ENCODE measurements around the gene PPP4R3A. TPM values are rescaled to one million over a fixed set of nuclear protein-coding genes. Genes with fewer than 3 reads are reported as not detected.
"Not testable (repeated sequence)": the region's sequence is repeated elsewhere in the genome, so short reads cannot be mapped to it uniquely, and the experiment has no call there.

Gene PPP4R3A
- total RNA-seq, 1 donor from 2014 or later: 141 TPM

DNA sequence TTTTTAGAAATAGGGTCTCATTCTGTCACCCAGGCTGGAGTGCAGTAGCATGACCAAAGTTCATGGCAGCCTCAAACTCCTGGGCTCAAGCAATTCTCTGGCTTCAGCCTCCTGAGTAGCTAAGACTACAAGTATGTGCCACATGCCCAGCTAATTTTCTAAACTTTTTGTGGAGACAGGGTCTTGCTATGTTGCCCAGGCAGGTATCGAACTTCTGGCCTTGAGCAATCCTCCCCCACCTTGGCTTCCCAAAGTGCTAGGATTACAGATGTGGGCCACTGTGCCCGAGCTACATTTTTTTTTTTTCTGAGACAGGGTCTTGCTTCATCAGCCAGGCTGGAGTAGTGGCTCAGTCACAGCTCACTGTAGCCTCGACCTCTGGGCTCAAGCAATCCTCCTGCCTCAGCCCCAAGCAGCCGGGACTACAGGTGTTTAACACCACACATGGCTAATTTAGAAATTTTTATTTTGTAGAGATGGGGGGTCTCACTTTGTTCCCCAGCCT is 7.1 kb downstream of the PPP4R3A start:
- Mint-ChIP-seq H3K27me3 (no peaks in the 10 kb centered on the region), H3K4me3 (no peak overlapping the region), H3K27ac (no peak overlapping the region), H3K4me1 (peaks cover 74% of the 10 kb centered on the region), H3K9me3 (no peaks in the 10 kb centered on the region), H3K36me3 (ENCODE audit: low read depth) (peaks cover 57% of the 10 kb centered on the region)
- intact Hi-C loops (cut with micrococcal nuclease): no loop called here
- no peak for ATAC-seq (ENCODE audit: low read depth)
- TF ChIP-seq, protein P1, sequence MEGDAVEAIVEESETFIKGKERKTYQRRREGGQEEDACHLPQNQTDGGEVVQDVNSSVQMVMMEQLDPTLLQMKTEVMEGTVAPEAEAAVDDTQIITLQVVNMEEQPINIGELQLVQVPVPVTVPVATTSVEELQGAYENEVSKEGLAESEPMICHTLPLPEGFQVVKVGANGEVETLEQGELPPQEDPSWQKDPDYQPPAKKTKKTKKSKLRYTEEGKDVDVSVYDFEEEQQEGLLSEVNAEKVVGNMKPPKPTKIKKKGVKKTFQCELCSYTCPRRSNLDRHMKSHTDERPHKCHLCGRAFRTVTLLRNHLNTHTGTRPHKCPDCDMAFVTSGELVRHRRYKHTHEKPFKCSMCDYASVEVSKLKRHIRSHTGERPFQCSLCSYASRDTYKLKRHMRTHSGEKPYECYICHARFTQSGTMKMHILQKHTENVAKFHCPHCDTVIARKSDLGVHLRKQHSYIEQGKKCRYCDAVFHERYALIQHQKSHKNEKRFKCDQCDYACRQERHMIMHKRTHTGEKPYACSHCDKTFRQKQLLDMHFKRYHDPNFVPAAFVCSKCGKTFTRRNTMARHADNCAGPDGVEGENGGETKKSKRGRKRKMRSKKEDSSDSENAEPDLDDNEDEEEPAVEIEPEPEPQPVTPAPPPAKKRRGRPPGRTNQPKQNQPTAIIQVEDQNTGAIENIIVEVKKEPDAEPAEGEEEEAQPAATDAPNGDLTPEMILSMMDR (IDR thresholded peaks at IDR 0.05): no peak
- ChIA-PET CTCF (no interaction called here), POLR2A (no interaction called here)
- DNase-seq: no peak

DNA sequence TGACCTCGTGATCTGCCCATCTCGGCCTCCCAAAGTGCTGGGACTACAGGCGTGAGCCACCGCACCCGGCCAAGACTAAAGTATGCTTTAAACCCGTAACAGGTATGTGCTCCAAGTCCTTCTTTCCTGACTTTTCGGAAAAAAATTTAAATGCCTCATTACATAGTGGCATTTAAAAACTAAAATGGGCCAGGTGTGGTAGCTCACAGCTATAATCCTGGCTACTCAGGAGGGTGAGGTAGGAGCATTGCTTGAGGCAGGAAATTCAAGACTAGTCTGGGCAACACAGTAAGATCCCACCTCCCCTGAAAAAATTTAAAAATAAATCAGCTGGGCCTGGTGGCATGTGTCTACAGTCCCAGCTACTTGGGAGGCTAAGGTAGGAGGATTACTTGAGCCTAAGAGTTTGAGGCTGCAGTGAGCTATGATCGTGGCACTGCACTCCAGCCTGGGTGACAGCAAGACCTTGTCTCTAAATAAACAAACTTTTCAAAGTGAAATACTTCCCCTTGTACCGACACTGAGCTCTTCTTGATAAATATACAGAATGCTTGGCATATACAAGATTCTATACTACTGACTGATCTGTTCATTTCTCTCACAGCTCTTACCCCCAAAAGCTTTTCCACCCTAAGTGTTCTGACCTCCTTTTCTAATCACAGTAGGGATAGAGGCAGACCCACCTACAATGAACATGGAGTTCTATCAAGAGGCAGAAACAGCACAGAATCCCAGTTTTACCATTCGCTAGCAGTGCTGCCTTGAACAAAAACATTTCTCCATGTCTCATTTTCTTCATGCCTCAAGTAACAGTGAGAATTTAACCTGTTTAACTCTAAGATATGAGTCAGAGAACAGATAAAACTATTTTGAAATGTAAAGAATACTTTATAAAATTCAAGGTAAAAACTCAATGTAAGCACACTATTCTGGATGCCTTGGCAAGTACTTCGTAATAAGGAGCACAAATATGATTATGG is 7.9 kb downstream of the PPP4R3A start:
- H3K9me3 Mint-ChIP-seq: no peaks in the 10 kb centered on the region
- H3K36me3 Mint-ChIP-seq (ENCODE audit: low read depth): peaks cover 61% of the 10 kb centered on the region
- no peak overlapping the region for H3K4me3 Mint-ChIP-seq
- TF ChIP-seq, protein P1 (IDR thresholded peaks at IDR 0.05): no peak
- POLR2A ChIA-PET: interaction anchor here (0.7 kb wide), 1 partner anchor 193 kb away, joined by 3 read pairs; no protein-coding TSS in a partner anchor
- no peaks in the 10 kb centered on the region for H3K27me3 Mint-ChIP-seq
- DNase-seq: no peak
- intact Hi-C loops (cut with micrococcal nuclease): no loop called here
- H3K27ac Mint-ChIP-seq: no peak overlapping the region
- peaks cover 78% of the 10 kb centered on the region for H3K4me1 Mint-ChIP-seq
- CTCF ChIA-PET: no interaction called here
- ATAC-seq (ENCODE audit: low read depth): no peak

DNA sequence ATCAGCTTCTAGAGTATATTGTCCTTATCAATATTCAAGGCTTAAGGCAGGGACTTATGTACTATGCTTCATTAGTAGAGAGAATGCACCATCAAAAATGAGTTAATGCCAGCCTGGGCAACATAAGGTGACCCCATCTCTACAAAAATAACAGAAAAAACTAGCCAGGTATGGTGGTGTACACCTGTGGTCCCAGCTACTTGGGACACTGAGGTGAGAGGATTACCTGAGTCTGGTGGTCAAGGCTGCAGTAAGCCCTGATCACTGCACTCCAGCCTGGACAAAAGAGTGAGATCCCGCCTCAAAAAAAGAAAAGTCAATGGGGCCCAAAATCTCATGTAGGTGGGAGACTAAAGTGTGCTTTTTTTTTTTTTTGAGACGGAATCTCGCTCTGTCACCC is 8.8 kb downstream of the PPP4R3A start:
- Mint-ChIP-seq H3K27ac (no peak overlapping the region), H3K36me3 (ENCODE audit: low read depth) (peaks cover 56% of the 10 kb centered on the region)
- CTCF ChIA-PET: no interaction called here

DNA sequence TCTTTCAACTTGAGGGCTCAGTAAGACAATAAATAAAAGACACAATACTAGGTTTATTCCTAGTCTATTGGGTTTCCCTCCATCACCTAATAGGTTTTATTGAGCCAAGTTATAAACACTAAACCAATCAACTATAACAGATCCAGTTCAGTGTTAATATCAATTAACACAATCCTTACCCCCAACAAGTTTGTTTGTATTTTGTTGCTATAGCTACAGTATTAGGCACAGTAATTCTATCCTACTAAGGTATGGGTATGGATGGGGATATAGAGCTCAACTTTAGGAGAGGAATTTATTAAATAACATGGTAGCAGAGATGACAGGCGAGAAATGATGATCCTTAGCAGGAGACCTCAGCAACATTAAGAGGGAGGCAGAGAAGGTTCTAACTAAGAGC is 13.3 kb downstream of the PPP4R3A start:
- Mint-ChIP-seq H3K4me3 (peak overlapping the region; percentile 12), H3K27ac (peak overlapping the region; percentile 83), H3K9me3 (no peaks in the 10 kb centered on the region), H3K36me3 (ENCODE audit: low read depth) (peaks cover 39% of the 10 kb centered on the region), H3K27me3 (no peaks in the 10 kb centered on the region), H3K4me1 (peaks cover 85% of the 10 kb centered on the region)
- ATAC-seq (ENCODE audit: low read depth): no peak
- intact Hi-C loops (cut with micrococcal nuclease): no loop called here
- ChIA-PET CTCF (no interaction called here), POLR2A (interaction anchor here (4.1 kb wide), 1 partner anchor 13 kb away, joined by 46 read pairs; the partner anchor contains the start of gene PPP4R3A)
- TF ChIP-seq, protein P1 (IDR thresholded peaks at IDR 0.05): no peak
- no peak for DNase-seq

More for the DNA sequence above, 8.8 kb downstream of the PPP4R3A start:
- ATAC-seq (ENCODE audit: low read depth): no peak
- POLR2A ChIA-PET: interaction anchor here (0.7 to 1.3 kb wide), 2 partner anchors 8 to 192 kb away, joined by 3 to 9 read pairs; partner anchors contain the start of gene PPP4R3A
- Mint-ChIP-seq H3K27me3 (no peaks in the 10 kb centered on the region), H3K9me3 (no peaks in the 10 kb centered on the region), H3K4me1 (peaks cover 79% of the 10 kb centered on the region), H3K4me3 (no peak overlapping the region)
- intact Hi-C loops (cut with micrococcal nuclease): no loop called here
- DNase-seq: no peak
- TF ChIP-seq, protein P1 (IDR thresholded peaks at IDR 0.05): no peak

DNA sequence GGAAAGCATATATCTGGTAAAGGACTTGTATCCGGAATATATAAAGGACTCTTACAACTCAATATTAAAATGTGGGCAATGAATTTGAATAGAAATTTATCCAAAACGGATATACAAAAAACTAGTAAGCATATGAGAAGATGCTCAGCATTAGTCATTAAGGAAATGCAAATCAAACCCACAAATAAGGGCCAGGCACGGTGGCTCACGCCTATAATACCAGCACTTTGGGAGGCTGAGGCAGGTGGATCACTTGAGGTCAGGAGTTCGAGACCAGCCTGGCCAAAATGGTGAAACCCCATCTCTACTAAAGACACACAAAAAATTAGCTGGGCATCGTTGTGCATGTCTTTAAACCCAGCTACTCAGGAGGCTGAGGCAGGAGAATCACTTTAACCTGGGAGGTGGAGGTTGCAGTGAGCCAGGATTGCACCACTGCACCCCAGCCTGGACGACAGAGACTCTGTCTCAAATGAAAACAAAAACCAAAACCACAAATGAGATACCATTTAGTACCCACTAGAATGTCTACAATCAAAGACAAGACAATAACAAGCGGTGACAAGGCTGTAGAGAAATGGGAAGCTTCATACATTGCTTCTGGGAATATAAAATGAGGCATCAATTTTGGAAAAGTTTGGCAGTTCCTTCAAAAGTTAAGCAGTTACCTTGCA is 15.6 kb downstream of the PPP4R3A start:
- intact Hi-C loops (cut with micrococcal nuclease): loop anchor here (1.0 kb wide), 2 partner anchors 8 to 16 kb away; partner anchors contain the start of gene PPP4R3A
- H3K9me3 Mint-ChIP-seq, CTCF ChIA-PET, DNase-seq, H3K27me3 Mint-ChIP-seq: not testable (repeated sequence)
- Mint-ChIP-seq H3K27ac (peak overlapping the region; percentile 83), H3K4me3 (peak overlapping the region; percentile 60), H3K4me1 (peaks cover 77% of the 10 kb centered on the region), H3K36me3 (ENCODE audit: low read depth) (peaks cover 35% of the 10 kb centered on the region)
- POLR2A ChIA-PET: interaction anchor here (0.7 to 4.1 kb wide), 4 partner anchors 9 to 379 kb away, joined by 3 to 46 read pairs (median 6); partner anchors contain the start of gene PPP4R3A
- ATAC-seq (ENCODE audit: low read depth): peak; percentile 20

Data from activated B cell treated with CpG ODN at 0.5 μM for 24 hours (primary cell).